ENCODE data around the gene PTGS1.

Gene PTGS1

DNA sequence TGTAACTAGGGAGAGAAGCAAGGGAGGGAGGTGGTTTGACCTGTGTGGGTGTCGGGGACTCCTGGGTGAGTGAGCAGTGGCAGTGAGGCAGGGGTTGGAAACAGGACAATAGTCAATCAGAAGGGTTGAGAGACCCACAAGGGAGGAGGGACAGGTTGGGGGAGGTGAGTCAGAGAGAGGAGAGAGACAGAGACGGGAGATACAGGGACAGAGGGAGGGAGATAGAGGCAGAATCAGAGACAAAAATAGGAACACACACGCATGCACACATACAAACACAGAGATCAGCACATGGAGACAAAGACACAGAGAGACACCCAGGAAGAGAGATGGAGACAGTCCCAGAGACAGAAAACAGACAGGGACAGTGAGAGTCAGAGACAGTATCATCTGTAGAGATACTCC is 39.3 kb upstream of the PTGS1 start:
- Histone ChIP-seq H3K4me2 (ENCODE audit: low read depth, low read length, poor library complexity, severe bottlenecking) (peak overlapping the region; percentile 40), H3K36me3 (ENCODE audit: insufficient read depth, low read length) (no peaks in the 10 kb centered on the region), H3F3A (ENCODE audit: low read depth) (no peaks in the 10 kb centered on the region), H2AFZ (ENCODE audit: low read length) (no peak overlapping the region), H3K9ac (ENCODE audit: low read depth, low read length, poor library complexity, severe bottlenecking) (peak overlapping the region; percentile 54), H3K9me2 (replicated peaks; ENCODE audit: low read depth, low read length) (no peaks in the 10 kb centered on the region), H3K9me3 (ENCODE audit: insufficient read depth, low read depth, low read length) (no peaks in the 10 kb centered on the region), H3K4me3 (ENCODE audit: low read length, poor library complexity, severe bottlenecking) (no peak overlapping the region), H3K4me1 (ENCODE audit: insufficient read depth, low read length, poor library complexity, severe bottlenecking) (peaks cover 22% of the 10 kb centered on the region), H4K20me1 (ENCODE audit: insufficient read depth, low read length, poor library complexity, severe bottlenecking) (no peaks in the 10 kb centered on the region), H3K27me3 (ENCODE audit: insufficient read depth, low read length, poor library complexity, severe bottlenecking) (no peaks in the 10 kb centered on the region), H3K79me2 (ENCODE audit: insufficient read depth, low read length) (no peaks in the 10 kb centered on the region)
- no peak for TF ChIP-seq EZH2phosphoT487 (IDR thresholded peaks at IDR 0.05; ENCODE audit: borderline replicate concordance)
- TF ChIP-seq, protein P1, sequence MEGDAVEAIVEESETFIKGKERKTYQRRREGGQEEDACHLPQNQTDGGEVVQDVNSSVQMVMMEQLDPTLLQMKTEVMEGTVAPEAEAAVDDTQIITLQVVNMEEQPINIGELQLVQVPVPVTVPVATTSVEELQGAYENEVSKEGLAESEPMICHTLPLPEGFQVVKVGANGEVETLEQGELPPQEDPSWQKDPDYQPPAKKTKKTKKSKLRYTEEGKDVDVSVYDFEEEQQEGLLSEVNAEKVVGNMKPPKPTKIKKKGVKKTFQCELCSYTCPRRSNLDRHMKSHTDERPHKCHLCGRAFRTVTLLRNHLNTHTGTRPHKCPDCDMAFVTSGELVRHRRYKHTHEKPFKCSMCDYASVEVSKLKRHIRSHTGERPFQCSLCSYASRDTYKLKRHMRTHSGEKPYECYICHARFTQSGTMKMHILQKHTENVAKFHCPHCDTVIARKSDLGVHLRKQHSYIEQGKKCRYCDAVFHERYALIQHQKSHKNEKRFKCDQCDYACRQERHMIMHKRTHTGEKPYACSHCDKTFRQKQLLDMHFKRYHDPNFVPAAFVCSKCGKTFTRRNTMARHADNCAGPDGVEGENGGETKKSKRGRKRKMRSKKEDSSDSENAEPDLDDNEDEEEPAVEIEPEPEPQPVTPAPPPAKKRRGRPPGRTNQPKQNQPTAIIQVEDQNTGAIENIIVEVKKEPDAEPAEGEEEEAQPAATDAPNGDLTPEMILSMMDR (conservative IDR thresholded peaks at IDR 0.05; ENCODE audit: low read length): no peak

DNA sequence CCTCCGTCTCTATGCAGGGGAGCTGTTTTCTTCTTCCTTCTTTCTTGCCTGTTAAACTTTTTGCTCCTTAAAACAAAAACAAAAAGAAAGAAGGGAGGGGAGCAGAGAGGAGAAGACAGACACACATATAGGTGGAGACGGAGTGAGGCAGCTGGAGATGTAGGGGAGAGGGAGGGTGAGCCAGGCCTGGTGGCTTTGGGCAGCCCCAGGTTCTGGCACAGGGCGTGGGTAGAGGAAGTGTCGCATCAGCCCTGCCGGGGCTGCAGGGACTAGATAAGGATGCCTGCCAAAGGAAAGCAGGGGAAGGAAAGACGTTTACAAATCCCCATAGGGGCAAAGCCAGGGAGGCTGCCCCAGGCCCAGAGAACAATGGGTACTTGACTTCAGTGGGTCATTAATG is 38.7 kb upstream of the PTGS1 start:
- no peak overlapping the region for H2AFZ ChIP-seq (ENCODE audit: low read length)

GRCh38 chr9:122332644-122333043 is 38.2 kb upstream of the PTGS1 start:
- Histone ChIP-seq H3K9me2 (replicated peaks; ENCODE audit: low read depth, low read length) (no peaks in the 10 kb centered on the region), H3K27me3 (ENCODE audit: insufficient read depth, low read length, poor library complexity, severe bottlenecking) (no peaks in the 10 kb centered on the region), H2AFZ (ENCODE audit: low read length) (no peak overlapping the region), H3K9ac (ENCODE audit: low read depth, low read length, poor library complexity, severe bottlenecking) (peak overlapping the region; percentile 54), H4K20me1 (ENCODE audit: insufficient read depth, low read length, poor library complexity, severe bottlenecking) (no peaks in the 10 kb centered on the region), H3F3A (ENCODE audit: low read depth) (no peaks in the 10 kb centered on the region), H3K36me3 (ENCODE audit: insufficient read depth, low read length) (no peaks in the 10 kb centered on the region), H3K4me3 (ENCODE audit: low read length, poor library complexity, severe bottlenecking) (no peak overlapping the region), H3K9me3 (ENCODE audit: insufficient read depth, low read depth, low read length) (no peaks in the 10 kb centered on the region), H3K4me1 (ENCODE audit: insufficient read depth, low read length, poor library complexity, severe bottlenecking) (peaks cover 22% of the 10 kb centered on the region), H3K4me2 (ENCODE audit: low read depth, low read length, poor library complexity, severe bottlenecking) (peak overlapping the region; percentile 40), H3K79me2 (ENCODE audit: insufficient read depth, low read length) (no peaks in the 10 kb centered on the region)
- TF ChIP-seq EZH2phosphoT487 (IDR thresholded peaks at IDR 0.05; ENCODE audit: borderline replicate concordance): no peak
- TF ChIP-seq, protein P1 (conservative IDR thresholded peaks at IDR 0.05; ENCODE audit: low read length): no peak

More for the DNA sequence above, 38.7 kb upstream of the PTGS1 start:
- no peaks in the 10 kb centered on the region for H3K27me3 ChIP-seq (ENCODE audit: insufficient read depth, low read length, poor library complexity, severe bottlenecking)
- H3F3A ChIP-seq (ENCODE audit: low read depth): no peaks in the 10 kb centered on the region
- no peaks in the 10 kb centered on the region for H3K9me2 ChIP-seq (replicated peaks; ENCODE audit: low read depth, low read length)
- no peaks in the 10 kb centered on the region for H3K36me3 ChIP-seq (ENCODE audit: insufficient read depth, low read length)
- no peaks in the 10 kb centered on the region for H3K79me2 ChIP-seq (ENCODE audit: insufficient read depth, low read length)
- H3K4me3 ChIP-seq (ENCODE audit: low read length, poor library complexity, severe bottlenecking): no peak overlapping the region
- H3K4me1 ChIP-seq (ENCODE audit: insufficient read depth, low read length, poor library complexity, severe bottlenecking): peaks cover 22% of the 10 kb centered on the region
- H3K9me3 ChIP-seq (ENCODE audit: insufficient read depth, low read depth, low read length): no peaks in the 10 kb centered on the region
- H3K9ac ChIP-seq (ENCODE audit: low read depth, low read length, poor library complexity, severe bottlenecking): peak overlapping the region; percentile 54
- no peaks in the 10 kb centered on the region for H4K20me1 ChIP-seq (ENCODE audit: insufficient read depth, low read length, poor library complexity, severe bottlenecking)
- TF ChIP-seq EZH2phosphoT487 (IDR thresholded peaks at IDR 0.05; ENCODE audit: borderline replicate concordance): no peak
- TF ChIP-seq, protein P1 (conservative IDR thresholded peaks at IDR 0.05; ENCODE audit: low read length): no peak
- peak overlapping the region; percentile 40 for H3K4me2 ChIP-seq (ENCODE audit: low read depth, low read length, poor library complexity, severe bottlenecking)

Data from Loucy (cell line).